Fibroblast of mammary gland (primary cell): ENCODE results near the gene SETD3.

Experiments used
- DNase-seq: peaks from one replicate; pipeline ENCODE4 v3.0.0-alpha.2; 2010; ENCODE audit warnings: low read depth
- H3K4me3 ChIP-seq: 2 replicates; pipeline ENCODE4 v1.5.1; 2011; ENCODE audit warnings: low read depth, mild to moderate bottlenecking, low read length, moderate library complexity; ENCODE audit not compliant: control insufficient read depth
- CTCF ChIP-seq: conservative IDR thresholded peaks from 2 replicates; pipeline ENCODE4 v1.5.1; 2011; ENCODE audit warnings: low read depth, low read length, inconsistent platforms; ENCODE audit not compliant: control insufficient read depth, insufficient read depth

SETD3 gene

GRCh38 chr14:99484106-99484505 is 3.4 kb upstream of the SETD3 start:
- no peak overlapping the region for H3K4me3 ChIP-seq

GRCh38 chr14:99481745-99482099 is 1.1 kb upstream of the SETD3 start:
- no peak for TF ChIP-seq CTCF
- DNase-seq = peak; percentile 33
- H3K4me3 ChIP-seq = peak overlapping the region; percentile 95

More at GRCh38 chr14:99484106-99484505, 3.4 kb upstream of the SETD3 start:
- TF ChIP-seq CTCF = no peak
- no peak for DNase-seq

- TF ChIP-seq CTCF = no peak
- peak within 1 kb of the TSS; percentile 95 for H3K4me3 ChIP-seq
- DNase-seq = peak; percentile 99
Observed at GRCh38 chr14:99480917-99481744, 472 bp upstream of the SETD3 start, which contains the start of gene CCNK. Gene CCNK (plus strand): TSS chr14:99481409. CDS start chr14:99492678, 11,269 bp downstream.

- TF ChIP-seq CTCF = no peak
- peak overlapping the region; percentile 76 for H3K4me3 ChIP-seq
- peak; percentile 15 for DNase-seq
Observed at GRCh38 chr14:99479160-99479905, 1.3 kb downstream of the SETD3 start.

GRCh38 chr14:99478128-99478527 is 2.5 kb downstream of the SETD3 start:
- no peak overlapping the region for H3K4me3 ChIP-seq
- no peak for TF ChIP-seq CTCF
- no peak for DNase-seq

- DNase-seq = peak; percentile 70
Observed at GRCh38 chr14:99476864-99477263, 3.8 kb downstream of the SETD3 start.

More at GRCh38 chr14:99476864-99477263, 3.8 kb downstream of the SETD3 start:
- no peak overlapping the region for H3K4me3 ChIP-seq
- TF ChIP-seq CTCF = no peak
